Nephron (organoid): Measurements from ENCODE around the gene SPON1.

Experiments used
- H3K27ac Mint-ChIP-seq, 3 experiments: 2 replicates each; pipeline ENCODE4 v1.8.0; 2020; ENCODE audit warnings: mixed read lengths in 3 of 3, mild to moderate bottlenecking in 2 of 3, moderate library complexity in 1 of 3
- H3K27me3 Mint-ChIP-seq: 2 replicates; pipeline ENCODE4 v1.8.0; 2021; ENCODE audit warnings: low read depth, mild to moderate bottlenecking, moderate library complexity, mixed read lengths
- H3K36me3 Mint-ChIP-seq: 2 replicates; pipeline ENCODE4 v1.8.0; 2020; ENCODE audit warnings: low read depth, mixed read lengths
- H3K4me1 Mint-ChIP-seq: 2 replicates; pipeline ENCODE4 v1.8.0; 2020; ENCODE audit warnings: mixed read lengths
- H3K4me3 Mint-ChIP-seq, 3 experiments: 2 replicates each; pipeline ENCODE4 v1.8.0; 2020; ENCODE audit warnings: mild to moderate bottlenecking in 3 of 3, mixed read lengths in 3 of 3, moderate library complexity in 2 of 3
- H3K9me3 Mint-ChIP-seq: 2 replicates; pipeline ENCODE4 v1.8.0; 2020; ENCODE audit warnings: mixed read lengths
- TF ChIP-seq, protein P1 (sequence below), 3 experiments: fragments of 200-600 bp; sonication (generic); IDR thresholded peaks; one replicate each; pipeline ENCODE4 v1.5.0; 2021; ENCODE audit warnings: antibody characterized with exemption in 3 of 3; ENCODE audit not compliant: unreplicated experiment in 3 of 3

Gene SPON1

DNA sequence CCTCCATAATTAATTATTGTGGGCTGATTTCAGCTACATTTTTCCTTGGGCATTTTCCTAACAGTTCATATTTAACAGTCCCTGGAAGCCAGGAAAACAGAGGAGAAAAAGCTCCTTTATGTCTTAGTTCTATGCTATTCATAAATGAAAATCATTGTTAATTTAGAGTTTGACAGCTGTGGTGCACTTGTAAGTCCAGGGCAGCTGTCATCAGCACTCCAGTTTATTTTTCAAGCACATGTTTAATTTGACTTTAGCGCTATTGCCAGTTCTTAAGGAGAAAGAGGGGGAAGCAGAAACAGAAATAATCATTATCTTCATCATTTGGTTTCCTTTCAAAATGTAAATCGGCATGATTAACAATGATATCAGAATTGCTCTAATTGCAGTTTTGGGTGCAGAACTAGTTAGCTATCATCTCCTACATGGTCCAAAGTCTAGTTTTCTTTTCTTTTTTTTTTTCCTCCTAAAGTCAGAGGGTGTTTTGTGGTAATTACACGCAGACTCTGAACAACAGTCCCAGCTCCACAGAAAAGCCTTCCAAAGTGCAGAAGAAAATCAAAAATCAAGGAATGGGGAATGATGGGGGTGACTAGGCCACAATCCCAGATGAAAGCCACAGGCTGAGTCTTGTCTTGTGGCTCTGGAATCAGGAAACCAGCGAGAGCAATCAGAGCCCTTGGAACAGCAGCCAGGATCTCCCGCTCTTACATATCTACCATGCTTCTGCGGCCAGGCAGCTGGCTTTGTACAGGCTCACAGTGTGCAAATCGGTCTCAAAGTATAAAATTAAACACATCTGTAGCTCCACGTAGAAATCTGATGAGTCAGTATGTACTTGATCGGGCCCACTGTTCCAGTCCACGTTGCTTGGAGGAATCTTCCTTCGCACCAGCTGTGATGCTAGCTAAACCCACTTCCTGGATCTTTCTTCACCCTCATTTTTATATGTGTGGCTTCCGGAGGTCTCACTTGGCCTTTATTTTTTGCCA, 91.9 kb downstream of the SPON1 start:
- peaks cover 13% of the 10 kb centered on the region for H3K36me3 Mint-ChIP-seq
- H3K4me3 Mint-ChIP-seq: no peak overlapping the region
- peaks cover 21% of the 10 kb centered on the region for H3K4me1 Mint-ChIP-seq
- peak overlapping the region; percentile 5 to 37 (median 31) for H3K27ac Mint-ChIP-seq
- peaks cover 4% of the 10 kb centered on the region for H3K27me3 Mint-ChIP-seq
- TF ChIP-seq, protein P1, sequence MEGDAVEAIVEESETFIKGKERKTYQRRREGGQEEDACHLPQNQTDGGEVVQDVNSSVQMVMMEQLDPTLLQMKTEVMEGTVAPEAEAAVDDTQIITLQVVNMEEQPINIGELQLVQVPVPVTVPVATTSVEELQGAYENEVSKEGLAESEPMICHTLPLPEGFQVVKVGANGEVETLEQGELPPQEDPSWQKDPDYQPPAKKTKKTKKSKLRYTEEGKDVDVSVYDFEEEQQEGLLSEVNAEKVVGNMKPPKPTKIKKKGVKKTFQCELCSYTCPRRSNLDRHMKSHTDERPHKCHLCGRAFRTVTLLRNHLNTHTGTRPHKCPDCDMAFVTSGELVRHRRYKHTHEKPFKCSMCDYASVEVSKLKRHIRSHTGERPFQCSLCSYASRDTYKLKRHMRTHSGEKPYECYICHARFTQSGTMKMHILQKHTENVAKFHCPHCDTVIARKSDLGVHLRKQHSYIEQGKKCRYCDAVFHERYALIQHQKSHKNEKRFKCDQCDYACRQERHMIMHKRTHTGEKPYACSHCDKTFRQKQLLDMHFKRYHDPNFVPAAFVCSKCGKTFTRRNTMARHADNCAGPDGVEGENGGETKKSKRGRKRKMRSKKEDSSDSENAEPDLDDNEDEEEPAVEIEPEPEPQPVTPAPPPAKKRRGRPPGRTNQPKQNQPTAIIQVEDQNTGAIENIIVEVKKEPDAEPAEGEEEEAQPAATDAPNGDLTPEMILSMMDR (IDR thresholded peaks at IDR 0.05; ENCODE audit: unreplicated experiment in 3 of 3): no peak
- peaks cover 4% of the 10 kb centered on the region for H3K9me3 Mint-ChIP-seq

GRCh38 chr11:14055936-14056335, 93.4 kb downstream of the SPON1 start:
- no peak overlapping the region for H3K4me3 Mint-ChIP-seq
- H3K4me1 Mint-ChIP-seq: peaks cover 21% of the 10 kb centered on the region
- peaks cover 4% of the 10 kb centered on the region for H3K27me3 Mint-ChIP-seq
- TF ChIP-seq, protein P1 (IDR thresholded peaks at IDR 0.05; ENCODE audit: unreplicated experiment in 3 of 3): no peak
- H3K36me3 Mint-ChIP-seq: peaks cover 13% of the 10 kb centered on the region
- H3K27ac Mint-ChIP-seq: no peak overlapping the region
- H3K9me3 Mint-ChIP-seq: peaks cover 4% of the 10 kb centered on the region

- Mint-ChIP-seq H3K27me3 (no peaks in the 10 kb centered on the region), H3K36me3 (peaks cover 3% of the 10 kb centered on the region), H3K9me3 (peaks cover 3% of the 10 kb centered on the region), H3K27ac (no peak overlapping the region), H3K4me3 (no peak overlapping the region), H3K4me1 (peaks cover 21% of the 10 kb centered on the region)
- TF ChIP-seq, protein P1 (IDR thresholded peaks at IDR 0.05; ENCODE audit: unreplicated experiment in 3 of 3): no peak
These were observed 95.5 kb downstream of the SPON1 start for GRCh38 chr11:14058061-14058460.

DNA sequence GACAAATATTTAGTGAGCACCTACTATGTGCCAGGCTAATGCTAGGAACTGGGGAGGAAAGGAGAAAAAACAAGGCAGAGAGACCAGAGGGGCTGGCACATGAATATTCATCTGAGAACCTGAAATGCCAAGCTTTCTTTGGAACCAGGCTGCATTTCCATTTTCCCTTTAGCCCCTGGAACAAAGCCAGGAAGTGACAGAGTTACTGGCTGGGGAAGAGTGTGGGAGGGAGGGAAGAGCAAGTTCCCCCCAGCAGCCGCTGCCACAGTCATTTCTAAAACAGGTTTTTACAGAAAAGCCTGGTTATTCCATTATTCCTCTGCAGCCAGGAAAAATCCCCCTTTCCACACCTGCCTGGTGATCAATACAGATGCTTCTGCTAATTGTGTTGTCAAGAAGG, 97.0 kb downstream of the SPON1 start:
- no peak overlapping the region for H3K27ac Mint-ChIP-seq
- TF ChIP-seq, protein P1 (IDR thresholded peaks at IDR 0.05; ENCODE audit: unreplicated experiment in 3 of 3): no peak
- no peak overlapping the region for H3K4me3 Mint-ChIP-seq
- H3K9me3 Mint-ChIP-seq: no peaks in the 10 kb centered on the region
- H3K36me3 Mint-ChIP-seq: no peaks in the 10 kb centered on the region
- H3K27me3 Mint-ChIP-seq: no peaks in the 10 kb centered on the region
- H3K4me1 Mint-ChIP-seq: peaks cover 18% of the 10 kb centered on the region

DNA sequence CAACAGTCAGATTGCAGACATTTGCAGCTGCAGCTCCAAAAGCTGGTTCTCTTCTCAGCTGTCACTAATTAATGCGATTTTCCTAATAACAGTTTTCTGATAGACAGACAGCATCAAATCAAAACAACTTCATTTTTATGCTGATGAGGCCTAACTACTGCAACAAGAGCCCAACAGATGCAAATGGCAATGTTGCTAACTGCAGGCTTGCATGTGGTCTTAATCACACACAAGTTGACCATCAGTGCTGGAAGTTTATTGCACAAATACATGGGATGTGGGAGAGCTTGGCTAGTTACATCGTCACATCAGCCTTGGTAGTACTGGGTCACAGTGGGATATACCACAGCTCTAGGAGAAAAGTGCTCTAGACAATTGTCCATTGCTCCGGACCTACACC, 99.2 kb downstream of the SPON1 start:
- Mint-ChIP-seq H3K27ac (no peak overlapping the region), H3K4me1 (peaks cover 23% of the 10 kb centered on the region), H3K4me3 (no peak overlapping the region), H3K9me3 (no peaks in the 10 kb centered on the region), H3K36me3 (no peaks in the 10 kb centered on the region), H3K27me3 (no peaks in the 10 kb centered on the region)
- TF ChIP-seq, protein P1 (IDR thresholded peaks at IDR 0.05; ENCODE audit: unreplicated experiment in 3 of 3): no peak
